DOHH2 (cell line): ENCODE results near the gene POGLUT2.

Source experiments
- EZH2phosphoT487 ChIP-seq: fragments of 200-600 bp; sonication (generic); IDR thresholded peaks from 2 replicates; pipeline ENCODE4 v1.6.1; 2017; ENCODE audit warnings: borderline replicate concordance, mild to moderate bottlenecking, antibody characterized with exemption, low read length, moderate library complexity, mixed read lengths
- TF ChIP-seq, protein P1 (sequence below): fragments of 200-600 bp; sonication (generic); IDR thresholded peaks from one replicate; pipeline ENCODE4 v1.5.1; 2014; ENCODE audit warnings: antibody characterized with exemption, mild to moderate bottlenecking, low read depth, low read length; ENCODE audit not compliant: poor library complexity, severe bottlenecking

DNA sequence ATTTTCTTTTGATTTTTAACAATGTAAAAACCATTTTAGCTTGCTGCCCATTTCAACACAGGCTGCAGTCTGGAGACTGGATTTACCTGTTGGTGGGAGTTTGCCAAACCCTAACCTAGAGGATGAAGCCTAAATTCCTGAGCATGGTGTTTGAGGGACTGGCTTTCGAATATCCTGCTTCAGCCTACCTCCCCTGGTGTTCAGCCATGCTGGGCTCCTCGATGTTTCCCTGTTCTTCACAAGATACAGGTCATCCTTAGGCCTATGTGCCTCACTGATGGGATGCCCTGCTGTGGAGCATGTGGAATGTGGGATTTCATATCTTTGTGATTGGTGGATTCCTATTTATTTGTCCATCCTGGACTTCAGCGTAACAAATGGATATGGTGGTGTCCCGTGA lies 26.6 kb upstream of the POGLUT2 start:
- TF ChIP-seq, protein P1, sequence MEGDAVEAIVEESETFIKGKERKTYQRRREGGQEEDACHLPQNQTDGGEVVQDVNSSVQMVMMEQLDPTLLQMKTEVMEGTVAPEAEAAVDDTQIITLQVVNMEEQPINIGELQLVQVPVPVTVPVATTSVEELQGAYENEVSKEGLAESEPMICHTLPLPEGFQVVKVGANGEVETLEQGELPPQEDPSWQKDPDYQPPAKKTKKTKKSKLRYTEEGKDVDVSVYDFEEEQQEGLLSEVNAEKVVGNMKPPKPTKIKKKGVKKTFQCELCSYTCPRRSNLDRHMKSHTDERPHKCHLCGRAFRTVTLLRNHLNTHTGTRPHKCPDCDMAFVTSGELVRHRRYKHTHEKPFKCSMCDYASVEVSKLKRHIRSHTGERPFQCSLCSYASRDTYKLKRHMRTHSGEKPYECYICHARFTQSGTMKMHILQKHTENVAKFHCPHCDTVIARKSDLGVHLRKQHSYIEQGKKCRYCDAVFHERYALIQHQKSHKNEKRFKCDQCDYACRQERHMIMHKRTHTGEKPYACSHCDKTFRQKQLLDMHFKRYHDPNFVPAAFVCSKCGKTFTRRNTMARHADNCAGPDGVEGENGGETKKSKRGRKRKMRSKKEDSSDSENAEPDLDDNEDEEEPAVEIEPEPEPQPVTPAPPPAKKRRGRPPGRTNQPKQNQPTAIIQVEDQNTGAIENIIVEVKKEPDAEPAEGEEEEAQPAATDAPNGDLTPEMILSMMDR, result no peak
- no peak for TF ChIP-seq EZH2phosphoT487
